HG03135 (cell line): ENCODE measurements around the gene CUL4A.

ENCODE experiments used
- ATAC-seq: cut with Tn5 transposase; IDR thresholded peaks from one replicate; pipeline ENCODE4 v1.9.1; 2021; ENCODE audit warnings: mild to moderate bottlenecking, moderate library complexity; ENCODE audit not compliant: unreplicated experiment

Gene CUL4A

DNA sequence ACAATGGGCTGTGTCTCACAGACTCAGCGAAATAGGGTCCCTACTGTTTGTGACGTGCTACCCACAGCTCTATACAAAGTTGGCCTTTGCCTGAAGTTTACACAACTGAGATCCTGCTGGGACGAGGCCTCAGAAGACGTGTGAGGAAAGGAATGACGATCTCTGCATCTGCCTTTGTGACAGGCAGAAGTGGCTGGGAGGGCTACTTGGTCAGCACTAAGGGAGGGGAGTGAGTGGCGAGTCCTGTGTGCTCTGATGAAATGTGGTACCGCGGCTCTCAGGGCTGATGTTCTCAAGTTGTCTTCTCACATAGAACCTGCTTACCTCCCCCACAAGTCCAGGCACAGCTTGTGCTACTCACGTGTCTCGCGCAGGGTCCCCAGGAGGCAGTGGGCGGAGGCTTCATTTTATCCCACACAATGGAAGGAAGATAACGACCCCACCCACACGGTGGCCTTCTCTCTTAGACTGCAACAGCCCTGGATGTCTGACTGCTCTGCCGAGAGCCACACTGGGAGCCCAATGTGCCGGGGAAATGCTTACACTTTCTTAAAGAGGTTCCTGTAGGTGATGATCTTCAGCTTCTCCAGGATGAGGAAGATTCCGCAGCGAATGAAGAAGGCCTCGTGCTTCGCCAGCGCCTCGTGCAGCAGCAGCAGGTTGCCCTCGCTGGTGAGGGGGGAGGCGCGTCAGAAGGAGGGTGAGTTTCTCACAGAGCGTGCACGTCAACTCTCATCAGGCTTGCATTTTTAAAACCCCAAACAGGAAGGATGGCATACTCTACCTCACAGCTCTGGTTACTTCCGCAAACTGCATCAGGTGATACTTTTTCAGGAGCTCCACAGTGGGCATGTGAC lies 29.8 kb upstream of the CUL4A start:
- no peak for ATAC-seq

DNA sequence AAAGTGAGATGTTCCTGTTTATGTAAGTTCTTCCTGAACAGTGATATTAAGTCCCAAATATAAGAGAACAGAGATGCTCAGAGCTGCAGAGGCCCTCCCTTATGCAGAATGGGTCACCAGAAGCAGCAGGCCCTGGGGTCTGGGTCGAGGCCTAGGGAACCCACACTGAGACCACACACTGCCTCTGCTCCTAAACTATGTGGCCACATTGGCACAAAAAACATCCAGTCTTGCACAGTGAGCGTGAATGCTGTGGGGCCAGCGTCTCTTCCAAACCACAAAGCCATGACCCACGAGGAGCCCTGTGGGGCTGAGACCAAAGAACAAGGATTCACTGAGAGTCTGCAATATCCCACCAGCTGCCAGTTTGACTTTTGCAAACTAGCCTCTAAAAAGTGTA lies 27.4 kb upstream of the CUL4A start:
- no peak for ATAC-seq

DNA sequence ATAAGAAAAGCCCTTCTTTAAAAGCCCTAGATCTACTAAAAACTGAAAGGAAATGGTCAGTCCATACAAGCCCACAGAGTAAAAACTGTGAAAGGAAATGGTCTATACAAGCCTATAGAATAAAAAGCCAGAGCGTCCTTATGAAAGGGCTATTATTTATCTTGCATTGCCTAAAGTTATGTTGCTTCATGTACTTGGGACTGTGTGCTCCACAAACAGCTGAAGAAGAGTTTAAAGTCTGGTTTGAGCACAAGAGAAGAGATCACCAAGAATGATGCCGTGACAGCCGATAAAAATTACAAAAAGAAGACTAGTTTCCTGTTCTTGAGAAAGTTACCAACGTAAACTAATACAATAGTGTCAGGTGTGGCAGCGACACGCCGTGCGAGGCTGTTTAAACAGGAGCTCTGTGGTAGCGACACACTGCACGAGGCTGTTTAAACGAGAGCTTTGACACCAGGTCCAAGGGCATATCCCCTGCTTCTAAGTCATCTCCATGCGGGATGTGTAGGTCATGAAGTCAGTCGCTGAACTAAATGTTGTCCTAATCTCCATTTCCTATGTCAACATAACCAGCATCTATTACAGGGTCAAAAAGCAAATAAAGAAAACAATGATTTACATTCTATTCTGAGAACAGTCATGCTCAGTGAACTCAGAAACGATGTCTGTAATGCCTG lies 25.8 kb upstream of the CUL4A start:
- ATAC-seq = no peak

DNA sequence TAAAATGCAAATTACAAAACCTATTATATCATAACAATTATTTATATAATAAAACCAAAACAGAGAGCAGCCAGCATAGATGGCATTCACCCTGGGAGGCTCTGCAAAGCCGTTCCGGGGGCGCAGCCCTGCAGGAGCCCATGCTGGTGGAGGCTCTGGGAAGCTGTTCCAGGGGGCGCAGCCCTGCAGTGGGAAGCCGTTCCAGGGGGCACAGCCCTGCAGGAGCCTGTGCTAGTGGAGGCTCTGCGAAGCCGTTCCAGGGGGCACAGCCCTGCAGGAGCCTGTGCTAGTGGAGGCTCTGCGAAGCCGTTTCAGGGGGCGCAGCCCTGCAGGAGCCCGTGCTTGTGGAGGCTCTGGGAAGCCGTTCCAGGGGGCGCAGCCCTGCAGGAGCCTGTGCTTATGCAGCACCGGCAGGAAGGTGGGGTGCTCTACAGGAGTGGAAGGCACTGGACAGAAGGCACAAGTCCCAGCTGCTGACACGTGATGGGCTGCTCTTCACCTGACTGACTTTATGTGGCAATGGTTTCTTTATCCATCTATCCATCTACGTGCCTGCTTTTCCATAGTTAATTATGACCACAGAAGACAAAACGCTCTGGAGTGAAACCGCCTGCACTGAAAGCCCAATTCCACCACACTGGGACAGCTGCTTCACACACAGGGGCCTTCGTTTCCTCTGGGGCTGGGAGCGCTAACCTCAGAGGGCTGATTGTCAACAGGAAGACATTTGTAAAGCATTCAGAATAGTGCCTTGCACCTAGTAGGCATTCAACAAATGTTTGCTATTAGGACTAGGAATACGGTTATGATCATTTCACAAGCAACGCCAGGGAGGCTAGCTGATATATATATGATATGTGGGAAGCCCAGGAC lies 24.6 kb upstream of the CUL4A start:
- ATAC-seq = no peak

DNA sequence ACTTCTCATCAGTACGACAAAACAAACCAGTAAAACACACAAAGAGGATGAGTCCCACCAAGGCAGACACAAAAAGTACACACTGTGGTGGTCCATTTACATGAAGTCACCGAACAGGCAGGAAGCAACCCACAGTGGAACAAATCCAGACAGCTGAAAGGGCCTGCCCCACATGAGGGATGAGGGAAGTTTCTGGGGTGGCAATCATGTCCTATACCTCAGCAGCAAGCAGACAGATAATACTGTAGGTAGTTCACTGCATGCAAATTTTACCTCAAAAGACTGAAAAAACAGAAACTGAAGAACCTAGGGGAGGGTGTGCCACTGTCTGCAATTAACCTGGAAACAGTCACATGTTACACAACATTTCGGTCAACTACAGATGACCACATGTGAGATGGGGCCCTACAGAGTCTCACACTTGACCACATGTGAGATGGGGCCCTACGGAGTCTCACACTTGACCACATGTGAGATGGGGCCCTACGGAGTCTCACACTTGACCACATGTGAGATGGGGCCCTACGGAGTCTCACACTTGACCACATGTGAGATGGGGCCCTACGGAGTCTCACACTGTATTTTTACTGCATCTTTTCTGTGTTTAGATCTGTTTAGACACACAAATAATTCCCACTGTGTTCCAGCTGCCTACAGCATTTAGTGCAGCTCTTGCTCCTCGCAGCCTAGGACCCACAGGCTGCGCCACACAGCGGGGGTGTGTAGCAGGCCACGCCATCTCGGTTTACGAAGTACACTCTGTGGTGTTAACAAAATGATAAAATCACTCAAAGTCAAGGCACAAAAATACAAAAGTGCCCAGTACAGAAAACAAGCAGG lies 23.1 kb upstream of the CUL4A start:
- peak; percentile 86 for ATAC-seq

DNA sequence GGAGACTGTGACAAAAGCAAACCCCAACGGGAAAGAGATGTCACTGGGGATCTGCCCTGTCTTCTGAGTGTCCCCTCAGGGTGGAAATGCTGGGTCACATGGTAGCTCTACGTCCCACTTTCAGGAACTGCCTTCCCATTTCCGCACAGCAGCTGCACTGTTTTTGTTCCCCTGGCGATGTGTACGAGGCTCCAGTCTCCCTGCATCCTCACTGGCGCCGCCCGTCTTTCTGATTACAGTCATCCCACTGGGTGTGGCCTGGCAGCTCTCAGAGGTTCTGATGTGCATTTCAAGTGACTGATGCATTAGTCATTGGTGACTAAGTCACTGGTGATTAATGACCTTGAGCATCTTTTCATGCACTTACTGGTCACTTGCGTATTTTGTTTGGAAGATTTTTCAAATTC lies 22.1 kb upstream of the CUL4A start:
- ATAC-seq = no peak

DNA sequence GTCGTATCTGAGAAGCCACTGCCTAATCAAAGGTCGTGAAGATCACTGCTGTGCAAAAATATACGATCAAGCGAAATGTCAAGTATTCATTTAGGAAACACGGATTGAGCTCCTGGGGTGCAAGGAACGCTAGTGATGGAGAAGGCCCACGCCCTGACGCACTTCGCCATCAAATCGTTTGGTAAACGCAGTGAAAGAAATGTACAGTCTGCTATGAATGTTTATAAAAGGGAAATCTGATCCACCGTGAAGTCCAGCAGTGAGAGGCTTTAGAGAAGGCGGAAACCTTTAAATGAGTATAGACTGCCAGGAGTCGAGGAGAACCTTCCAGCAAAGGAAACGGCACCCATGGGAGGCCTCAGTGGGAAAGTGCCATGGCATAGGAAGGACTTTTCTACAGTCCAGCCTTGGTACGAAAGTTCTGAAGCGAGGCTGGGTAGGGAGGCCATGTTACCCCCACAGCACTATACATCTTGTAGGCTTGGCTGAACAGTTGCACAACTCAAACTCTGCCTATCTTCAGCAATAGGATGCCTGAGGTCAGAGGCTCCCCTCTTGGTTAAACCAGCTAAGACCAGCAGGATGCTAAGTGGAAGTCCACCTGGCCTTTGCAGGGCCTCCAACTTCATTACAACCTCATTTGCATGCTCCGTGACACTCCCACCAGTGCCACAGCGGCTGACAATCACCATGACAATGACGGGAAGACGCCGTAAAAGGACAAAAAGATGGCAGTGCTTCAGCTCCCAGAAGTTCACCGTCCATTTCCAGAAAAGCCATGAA lies 21.3 kb upstream of the CUL4A start:
- ATAC-seq = no peak

DNA sequence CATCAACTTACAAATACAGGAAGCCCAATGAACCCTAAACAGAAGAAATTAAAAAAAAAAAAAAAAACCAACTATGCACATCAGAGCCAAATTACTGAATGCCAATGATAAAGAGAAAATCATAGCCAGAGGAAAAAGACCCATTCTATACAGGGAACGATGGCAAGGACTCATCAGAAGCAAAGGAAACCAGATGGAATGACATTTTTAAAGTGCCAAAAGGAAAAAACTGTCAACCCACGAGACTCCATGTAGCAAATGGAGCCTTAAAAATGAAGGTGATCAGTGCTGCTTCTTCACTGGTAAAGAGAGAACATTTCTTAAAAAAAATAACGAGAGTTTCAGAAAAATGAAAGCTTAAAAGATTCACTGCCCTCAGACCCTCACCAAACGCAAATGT lies 19.2 kb upstream of the CUL4A start:
- ATAC-seq = no peak

DNA sequence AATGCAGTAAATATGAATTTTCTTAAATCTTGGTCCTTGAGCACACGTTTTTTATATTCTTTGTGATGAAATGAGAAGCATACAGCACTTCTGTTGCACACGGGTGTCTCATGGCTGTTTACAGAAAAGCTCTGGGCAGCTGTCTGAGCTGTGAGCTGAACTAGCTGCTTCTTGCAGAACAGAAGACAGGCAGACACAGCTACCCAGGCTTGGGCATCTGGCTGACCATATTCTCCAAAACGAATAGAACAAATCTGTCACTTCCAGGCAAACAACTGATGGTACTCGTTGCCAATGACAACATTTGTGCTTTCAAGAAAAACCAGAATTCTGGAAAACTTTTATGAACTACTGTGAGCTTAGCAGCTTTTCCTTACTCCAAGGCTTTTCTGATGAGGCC lies 17.1 kb upstream of the CUL4A start:
- ATAC-seq = no peak

DNA sequence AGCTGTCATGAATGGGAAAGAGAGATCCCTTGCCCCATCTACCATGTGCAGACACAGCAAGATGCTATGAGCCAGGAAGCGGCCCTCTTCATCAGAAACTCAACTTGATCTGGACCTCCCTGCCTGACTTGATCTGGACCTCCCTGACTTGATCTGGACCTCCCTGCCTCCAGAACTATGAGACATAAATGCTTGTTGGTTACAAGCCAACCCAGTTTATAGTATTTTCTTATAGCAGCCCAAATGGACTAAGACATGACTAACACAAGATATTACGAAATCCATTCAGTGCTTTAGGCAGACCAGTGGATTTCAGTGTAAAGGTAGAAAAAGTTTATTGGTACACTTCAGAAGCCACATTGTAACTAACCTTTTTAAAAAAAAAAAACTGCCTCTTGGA lies 16.5 kb upstream of the CUL4A start:
- ATAC-seq = no peak

DNA sequence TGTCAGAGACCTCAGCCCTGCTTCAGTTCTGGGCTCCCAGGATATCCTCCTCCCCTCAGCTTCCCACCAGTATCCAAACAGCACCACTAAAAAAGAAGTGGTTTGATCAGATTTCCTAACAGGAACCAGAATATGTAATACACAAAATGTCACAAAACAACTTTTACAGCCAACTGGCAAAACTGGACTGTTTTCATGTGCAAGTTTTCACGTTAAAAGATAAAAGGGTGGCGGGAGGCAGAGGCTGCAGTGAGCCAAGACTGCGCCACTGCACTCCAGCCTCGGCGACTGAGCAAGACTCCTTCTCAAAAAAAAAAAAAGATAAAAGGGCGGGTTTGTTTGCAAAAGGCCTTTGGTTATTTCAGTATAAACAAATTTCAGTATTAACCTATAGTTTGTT lies 14.1 kb upstream of the CUL4A start:
- ATAC-seq = no peak

DNA sequence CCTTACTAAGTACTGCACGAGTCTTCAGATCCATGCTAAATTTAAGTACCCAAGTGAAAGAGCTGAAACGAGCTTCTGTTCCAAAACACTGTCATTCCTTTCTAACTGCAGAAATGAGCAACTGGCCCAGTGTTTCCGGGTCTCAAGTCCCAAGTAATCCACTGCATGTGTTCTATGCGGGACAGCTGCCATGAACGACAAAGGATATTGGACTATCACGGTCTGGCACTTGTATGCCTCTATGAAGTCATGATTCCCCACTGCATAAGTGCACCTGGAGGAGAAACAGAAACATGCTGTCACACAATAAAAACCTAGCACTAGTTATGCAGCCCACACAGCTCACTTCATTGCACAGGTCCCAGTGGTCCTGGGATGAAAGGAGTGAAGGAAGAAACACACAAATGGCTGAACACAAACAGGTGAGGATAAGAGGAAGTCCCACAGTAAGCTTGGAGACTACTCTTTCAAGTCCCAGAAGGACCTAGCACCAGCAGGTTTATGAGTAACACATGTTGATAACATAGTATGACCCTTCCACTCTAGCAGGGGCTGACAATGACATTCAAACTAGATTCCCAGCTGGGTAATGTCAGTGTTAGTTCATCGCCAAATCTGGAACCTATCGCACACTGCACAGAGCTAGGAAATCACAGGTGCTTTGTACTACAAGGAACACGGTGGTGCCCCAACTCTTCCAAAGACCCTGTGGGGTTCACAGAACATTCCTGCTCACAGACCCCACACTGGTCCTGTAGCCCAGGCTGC lies 12.3 kb upstream of the CUL4A start:
- ATAC-seq = no peak

DNA sequence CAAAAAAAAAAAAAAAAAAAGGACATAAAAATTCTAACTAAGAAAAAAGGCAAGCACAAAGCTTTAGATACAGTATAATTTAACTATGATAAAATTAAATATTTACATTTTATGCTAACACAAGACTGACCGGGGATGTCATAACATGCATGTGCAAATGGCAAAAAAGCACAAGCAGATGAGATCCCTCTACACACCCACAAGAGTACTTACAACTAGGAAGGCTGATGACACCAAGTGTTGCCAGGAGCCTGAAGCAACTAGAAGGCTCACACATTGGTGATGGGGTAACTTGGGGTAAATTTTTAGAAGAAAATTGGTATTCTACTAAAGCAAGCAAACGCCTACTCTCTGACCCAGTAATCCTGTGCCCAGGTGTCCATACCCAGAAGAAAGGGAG lies 7.6 kb upstream of the CUL4A start:
- no peak for ATAC-seq

DNA sequence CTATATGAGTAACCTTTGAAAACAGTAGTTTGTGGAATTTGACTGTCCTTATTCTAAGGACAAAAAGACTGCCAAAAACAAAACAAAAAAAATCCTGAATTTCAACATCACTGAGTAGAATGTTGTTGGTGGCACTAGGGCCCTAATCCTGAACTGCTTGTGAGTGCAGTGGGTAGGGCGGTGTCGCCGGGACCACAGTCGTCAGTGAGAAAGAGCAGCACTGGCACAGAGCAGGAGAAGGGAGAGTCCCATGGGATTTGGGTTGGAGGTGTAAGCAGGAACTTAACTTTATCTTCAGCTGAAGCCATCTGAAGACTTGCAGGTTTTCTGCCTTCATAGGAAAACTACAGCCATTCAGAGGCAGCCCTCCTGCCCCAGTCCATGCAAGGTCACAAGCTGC lies 6.5 kb upstream of the CUL4A start:
- no peak for ATAC-seq

DNA sequence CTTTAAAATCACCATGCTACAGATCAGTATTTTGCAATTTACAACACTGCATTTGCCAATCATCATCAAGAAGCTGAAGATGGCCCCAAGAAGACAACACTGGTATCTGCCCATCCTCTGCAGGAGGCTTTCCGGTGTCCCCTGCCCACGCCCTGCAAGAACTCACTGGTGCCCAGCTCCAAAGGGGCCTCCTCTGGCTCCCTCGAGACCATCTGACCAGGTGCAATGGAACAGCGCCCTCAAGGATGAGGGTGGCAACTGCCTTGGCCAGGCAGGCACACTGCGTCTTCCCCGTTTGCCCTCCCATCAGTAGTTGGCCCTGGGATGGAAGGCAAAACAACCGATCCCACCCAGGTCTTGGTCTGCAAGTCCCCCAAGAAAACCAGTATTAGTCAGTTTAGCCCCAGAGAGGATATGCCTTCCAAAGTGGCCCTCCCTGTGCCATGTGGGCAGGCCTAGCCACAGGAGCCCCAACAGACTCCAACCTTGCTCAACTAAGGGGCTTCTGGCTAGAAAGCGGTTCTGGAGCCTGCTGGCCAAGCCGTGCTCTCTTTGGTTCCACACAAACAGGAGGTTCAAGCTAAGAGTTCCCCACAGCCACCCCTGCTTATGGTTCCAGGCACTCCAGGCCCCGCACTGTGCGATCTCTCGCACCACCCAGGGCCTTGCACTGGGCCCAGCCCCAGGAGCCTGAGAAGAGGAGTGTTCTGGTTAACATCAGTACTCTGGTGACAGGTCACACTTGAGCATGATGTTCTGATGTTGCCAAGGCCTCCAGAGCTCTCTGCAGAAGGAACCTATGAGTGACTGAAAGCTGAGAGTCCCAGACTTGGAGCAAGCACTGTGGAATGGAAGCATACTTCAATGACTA lies 5.7 kb upstream of the CUL4A start:
- ATAC-seq = no peak

DNA sequence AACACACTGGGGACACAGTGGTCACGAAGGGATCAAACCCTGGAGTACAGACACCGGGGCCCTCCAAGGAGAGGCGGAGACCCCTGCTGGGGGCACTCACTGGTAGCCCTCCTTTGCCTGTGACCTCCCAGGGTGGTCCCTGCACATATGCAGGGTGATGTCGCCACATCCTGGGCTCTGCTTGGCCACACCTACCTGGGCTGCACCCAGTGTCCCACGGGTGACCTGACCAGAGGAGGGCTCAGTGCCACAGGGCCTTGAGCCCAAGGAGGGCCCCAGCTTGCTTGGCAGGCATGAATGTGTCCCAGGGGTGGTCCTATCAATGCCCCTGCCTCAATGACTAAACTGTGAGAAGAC lies 5.1 kb upstream of the CUL4A start:
- no peak for ATAC-seq

DNA sequence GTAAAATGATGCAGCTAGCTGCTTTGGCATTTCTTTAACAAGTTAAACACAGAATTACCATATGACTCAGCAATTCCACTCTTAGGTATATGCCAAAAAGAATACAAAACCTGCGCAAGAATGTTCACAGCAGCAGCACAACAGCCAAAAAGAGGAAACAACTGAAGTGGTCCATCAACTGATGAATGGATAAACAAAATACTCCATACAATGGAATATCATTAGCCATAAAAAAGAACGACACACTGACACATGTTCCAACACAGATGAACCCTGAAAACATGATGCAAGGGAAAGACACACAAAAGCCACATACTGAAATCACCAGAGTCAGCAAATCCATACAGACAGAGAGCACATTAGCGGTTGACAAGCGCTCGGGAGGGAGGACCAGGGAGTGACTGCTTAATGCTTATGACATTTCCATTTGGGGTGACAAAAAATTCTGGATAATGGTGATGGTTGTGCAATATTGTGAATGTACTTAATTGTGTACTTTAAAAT lies 3.9 kb upstream of the CUL4A start:
- ATAC-seq = no peak

DNA sequence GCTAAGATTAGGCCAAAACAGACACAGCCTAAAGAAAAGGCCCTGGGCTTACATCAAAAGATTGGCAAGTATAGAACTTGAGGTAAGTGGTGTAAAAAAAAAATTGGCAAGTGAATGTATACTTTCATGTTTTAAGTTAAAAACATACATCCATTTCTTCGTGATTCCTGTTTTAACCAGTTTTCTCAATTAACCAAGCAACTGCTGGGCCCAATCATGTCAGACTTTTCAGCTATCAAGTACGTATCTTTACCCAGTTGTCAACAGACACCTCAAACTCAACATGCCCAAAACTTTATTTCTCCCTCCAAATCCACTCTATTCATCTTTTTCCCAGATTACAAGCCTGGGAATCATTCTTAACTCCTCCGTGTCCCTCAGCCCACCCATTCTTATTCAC lies 2.0 kb upstream of the CUL4A start:
- ATAC-seq = no peak
